B cell (primary cell): Measurements from ENCODE around the gene BTBD8.

Experiments
- CTCF ChIP-seq: fragments of 200-600 bp; IDR thresholded peaks from one replicate; pipeline ENCODE4 v1.8.0; 2022; ENCODE audit warnings: antibody characterized with exemption, mild to moderate bottlenecking
- EZH2 ChIP-seq: IDR thresholded peaks from 2 replicates; pipeline ENCODE4 v1.6.1; 2012; ENCODE audit warnings: borderline replicate concordance, low read depth, mild to moderate bottlenecking, moderate library complexity, low read length; ENCODE audit not compliant: insufficient read depth, poor library complexity, severe bottlenecking

- TF ChIP-seq CTCF (no peak), EZH2 (no peak)
Observed at GRCh38 chr1:92108631-92109030, 28.5 kb downstream of the BTBD8 start.
